HL-60 (cell line): ENCODE measurements around the gene COL18A1.

ENCODE experiments used
- GABPA ChIP-seq: IDR thresholded peaks from 2 replicates; pipeline ENCODE4 v1.6.1; 2012; ENCODE audit warnings: low read depth
- POLR2AphosphoS5 ChIP-seq: IDR thresholded peaks from 2 replicates; pipeline ENCODE4 v1.6.1; 2012; ENCODE audit warnings: low read depth
- SPI1 ChIP-seq: IDR thresholded peaks from 2 replicates; pipeline ENCODE4 v1.6.1; 2012; ENCODE audit warnings: low read depth, mild to moderate bottlenecking, borderline replicate concordance
- TF ChIP-seq, protein P1 (sequence below): IDR thresholded peaks from one replicate; pipeline ENCODE4 v1.5.1; 2011; ENCODE audit warnings: low read length, control low read depth, inconsistent platforms; ENCODE audit not compliant: insufficient read depth

DNA sequence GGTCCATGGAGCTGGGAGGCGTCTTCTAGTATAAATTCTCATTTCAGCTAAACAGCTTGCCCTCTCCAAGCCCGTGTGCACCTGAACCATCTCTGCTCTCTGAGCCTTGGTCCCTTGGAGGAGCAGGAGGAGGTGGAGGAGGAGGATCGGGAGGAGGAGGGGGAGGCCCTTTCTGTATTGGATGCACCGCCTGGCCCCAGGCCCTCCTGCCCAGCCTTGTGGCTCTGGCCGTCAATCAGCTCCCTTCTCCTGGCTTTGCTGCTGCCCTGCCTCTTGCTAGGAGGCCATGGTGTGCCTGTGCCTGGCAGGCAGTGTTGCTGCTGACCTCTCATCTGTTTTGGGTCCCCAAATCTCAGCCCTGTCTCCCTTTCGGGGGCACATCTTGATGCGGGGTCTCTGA lies 9.0 kb downstream of the COL18A1 start:
- TF ChIP-seq, protein P1, sequence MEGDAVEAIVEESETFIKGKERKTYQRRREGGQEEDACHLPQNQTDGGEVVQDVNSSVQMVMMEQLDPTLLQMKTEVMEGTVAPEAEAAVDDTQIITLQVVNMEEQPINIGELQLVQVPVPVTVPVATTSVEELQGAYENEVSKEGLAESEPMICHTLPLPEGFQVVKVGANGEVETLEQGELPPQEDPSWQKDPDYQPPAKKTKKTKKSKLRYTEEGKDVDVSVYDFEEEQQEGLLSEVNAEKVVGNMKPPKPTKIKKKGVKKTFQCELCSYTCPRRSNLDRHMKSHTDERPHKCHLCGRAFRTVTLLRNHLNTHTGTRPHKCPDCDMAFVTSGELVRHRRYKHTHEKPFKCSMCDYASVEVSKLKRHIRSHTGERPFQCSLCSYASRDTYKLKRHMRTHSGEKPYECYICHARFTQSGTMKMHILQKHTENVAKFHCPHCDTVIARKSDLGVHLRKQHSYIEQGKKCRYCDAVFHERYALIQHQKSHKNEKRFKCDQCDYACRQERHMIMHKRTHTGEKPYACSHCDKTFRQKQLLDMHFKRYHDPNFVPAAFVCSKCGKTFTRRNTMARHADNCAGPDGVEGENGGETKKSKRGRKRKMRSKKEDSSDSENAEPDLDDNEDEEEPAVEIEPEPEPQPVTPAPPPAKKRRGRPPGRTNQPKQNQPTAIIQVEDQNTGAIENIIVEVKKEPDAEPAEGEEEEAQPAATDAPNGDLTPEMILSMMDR = no peak
- no peak for TF ChIP-seq SPI1
- no peak for TF ChIP-seq GABPA
- no peak for TF ChIP-seq POLR2AphosphoS5
